Hepatocyte (in vitro differentiated cells): Measurements from ENCODE around the gene MEIS3.

ENCODE experiments used
- EZH2 ChIP-seq: fragments of 200-600 bp; sonication (generic); IDR thresholded peaks from 2 replicates; pipeline ENCODE4 v1.6.1; 2016; ENCODE audit warnings: antibody characterized with exemption, mild to moderate bottlenecking, borderline replicate concordance
- EZH2phosphoT487 ChIP-seq: fragments of 200-600 bp; sonication (generic); IDR thresholded peaks from one replicate; pipeline ENCODE4 v1.6.1; 2018; ENCODE audit warnings: antibody characterized with exemption, mild to moderate bottlenecking, low read depth, moderate library complexity; ENCODE audit not compliant: unreplicated experiment, severe bottlenecking
- TF ChIP-seq, protein P1 (sequence below): fragments of 200-600 bp; sonication (generic); IDR thresholded peaks from 2 replicates; pipeline ENCODE4 v1.5.1; 2016; ENCODE audit warnings: antibody characterized with exemption, mild to moderate bottlenecking; ENCODE audit not compliant: poor library complexity

DNA sequence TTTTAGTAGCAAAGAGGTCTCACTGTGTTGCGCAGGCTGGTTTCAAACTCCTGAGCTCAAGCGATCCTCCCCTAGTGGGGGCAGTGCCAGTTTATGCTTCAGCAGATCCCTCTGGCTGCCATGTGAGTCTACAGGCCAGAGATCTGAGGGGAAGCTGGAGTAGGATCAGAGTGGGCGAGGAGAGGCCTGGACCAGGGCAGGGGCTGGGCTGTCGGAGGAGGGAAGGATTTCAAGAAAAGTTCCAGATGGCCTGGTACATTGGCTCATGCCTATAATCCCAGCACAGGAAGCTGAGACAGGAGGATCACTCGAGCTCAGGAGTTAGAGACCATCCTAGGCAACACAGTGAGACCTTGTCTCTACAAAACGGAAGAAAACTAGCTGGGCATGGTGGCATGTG is 60.4 kb downstream of the MEIS3 start:
- TF ChIP-seq, protein P1, sequence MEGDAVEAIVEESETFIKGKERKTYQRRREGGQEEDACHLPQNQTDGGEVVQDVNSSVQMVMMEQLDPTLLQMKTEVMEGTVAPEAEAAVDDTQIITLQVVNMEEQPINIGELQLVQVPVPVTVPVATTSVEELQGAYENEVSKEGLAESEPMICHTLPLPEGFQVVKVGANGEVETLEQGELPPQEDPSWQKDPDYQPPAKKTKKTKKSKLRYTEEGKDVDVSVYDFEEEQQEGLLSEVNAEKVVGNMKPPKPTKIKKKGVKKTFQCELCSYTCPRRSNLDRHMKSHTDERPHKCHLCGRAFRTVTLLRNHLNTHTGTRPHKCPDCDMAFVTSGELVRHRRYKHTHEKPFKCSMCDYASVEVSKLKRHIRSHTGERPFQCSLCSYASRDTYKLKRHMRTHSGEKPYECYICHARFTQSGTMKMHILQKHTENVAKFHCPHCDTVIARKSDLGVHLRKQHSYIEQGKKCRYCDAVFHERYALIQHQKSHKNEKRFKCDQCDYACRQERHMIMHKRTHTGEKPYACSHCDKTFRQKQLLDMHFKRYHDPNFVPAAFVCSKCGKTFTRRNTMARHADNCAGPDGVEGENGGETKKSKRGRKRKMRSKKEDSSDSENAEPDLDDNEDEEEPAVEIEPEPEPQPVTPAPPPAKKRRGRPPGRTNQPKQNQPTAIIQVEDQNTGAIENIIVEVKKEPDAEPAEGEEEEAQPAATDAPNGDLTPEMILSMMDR = no peak
- no peak for TF ChIP-seq EZH2phosphoT487
- no peak for TF ChIP-seq EZH2
